ENCODE measurements around the gene ADCY10.

DNA sequence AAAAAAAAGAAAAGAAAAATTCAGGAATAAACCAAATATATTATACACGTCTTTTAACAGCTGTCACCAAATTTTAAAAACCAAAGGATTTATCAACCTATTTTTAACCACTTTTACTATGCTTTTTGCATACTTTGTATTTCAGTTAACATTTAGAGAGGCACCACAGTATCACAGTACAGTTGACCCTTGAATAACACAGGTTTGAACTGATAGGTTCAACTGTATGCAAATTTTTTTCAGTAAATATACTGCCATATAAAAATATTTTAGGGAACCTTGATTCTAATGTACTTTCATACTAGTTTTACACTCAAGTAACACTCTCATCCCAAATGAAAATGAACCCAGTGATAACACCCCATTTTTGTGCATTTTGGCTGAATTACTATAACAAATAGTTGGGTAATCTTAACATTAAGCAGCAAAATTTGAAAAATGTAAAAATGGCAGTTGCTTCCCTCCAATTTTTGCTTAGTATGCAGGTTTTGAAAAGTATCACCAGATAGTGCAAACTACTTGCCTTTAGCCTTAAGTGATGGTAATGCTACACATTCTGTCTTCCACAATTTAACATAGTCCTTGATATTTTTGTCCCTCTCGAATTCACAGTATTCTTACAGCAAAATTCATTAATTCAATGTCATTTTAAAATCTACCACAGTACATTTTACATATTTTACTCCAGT is 10.8 kb upstream of the ADCY10 start:
- no peak for TF ChIP-seq POLR2A (IDR thresholded peaks at IDR 0.05; ENCODE audit: low read length)
- no peak for TF ChIP-seq GATA1 (IDR thresholded peaks at IDR 0.05; ENCODE audit: low read depth, low read length)
